Measurements from ENCODE around the gene RPS6KA2. TPM values are rescaled to one million over a fixed set of nuclear protein-coding genes. Genes with fewer than 3 reads are reported as not detected.
"Not testable (repeated sequence)": the region's sequence is repeated elsewhere in the genome, so short reads cannot be mapped to it uniquely, and the experiment has no call there.

The RPS6KA2 gene
- total RNA-seq, 1 donor from 2014 or later = 34.9 TPM

DNA sequence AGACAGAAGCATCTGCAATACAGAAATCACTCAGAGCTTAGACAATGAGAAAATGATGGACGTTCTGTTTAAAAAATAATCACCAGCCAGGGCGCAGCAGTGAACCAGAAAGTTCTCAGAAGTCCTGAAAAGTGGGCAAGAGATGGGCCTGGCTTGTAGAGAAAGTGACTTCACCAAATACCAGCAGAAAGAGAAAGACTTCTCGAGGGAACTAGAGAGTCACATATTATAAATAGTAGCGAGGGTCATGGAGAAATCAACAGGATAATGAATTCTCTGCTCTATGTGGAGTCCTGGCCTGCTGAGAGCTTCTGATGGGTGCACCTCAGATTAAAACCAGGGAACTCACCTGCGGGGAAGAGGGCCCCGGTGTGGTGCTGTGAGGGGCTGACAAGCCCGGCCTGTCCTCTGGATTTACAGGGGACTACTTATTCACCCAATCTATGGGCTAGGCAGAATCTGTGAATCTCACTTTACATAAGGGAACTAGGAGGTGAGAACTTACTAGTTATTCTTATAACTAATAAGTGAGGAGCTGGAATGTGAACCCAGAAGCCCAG is 35.0 kb downstream of the RPS6KA2 start:
- DNase-seq (ENCODE audit: low read depth) = no peak

DNA sequence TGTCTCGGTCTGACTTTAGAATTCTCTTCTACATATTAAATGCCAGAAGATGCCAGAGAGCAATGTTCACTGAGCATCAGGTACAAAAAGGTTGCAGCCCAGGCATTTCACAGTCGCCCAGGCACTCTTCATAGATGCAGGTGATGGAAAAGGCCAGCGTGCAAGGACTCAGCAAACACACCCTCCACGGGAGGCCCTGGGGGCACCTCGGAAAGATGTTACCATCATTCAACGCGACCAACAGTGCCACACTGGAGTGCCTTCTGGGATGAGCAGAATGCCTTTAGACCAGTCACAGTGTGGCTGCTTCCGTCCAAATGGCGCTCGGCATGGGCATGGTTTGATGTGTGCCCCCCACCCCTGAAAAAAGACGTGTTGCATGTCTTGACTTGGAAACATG is 36.0 kb downstream of the RPS6KA2 start:
- DNase-seq (ENCODE audit: low read depth) = no peak

DNA sequence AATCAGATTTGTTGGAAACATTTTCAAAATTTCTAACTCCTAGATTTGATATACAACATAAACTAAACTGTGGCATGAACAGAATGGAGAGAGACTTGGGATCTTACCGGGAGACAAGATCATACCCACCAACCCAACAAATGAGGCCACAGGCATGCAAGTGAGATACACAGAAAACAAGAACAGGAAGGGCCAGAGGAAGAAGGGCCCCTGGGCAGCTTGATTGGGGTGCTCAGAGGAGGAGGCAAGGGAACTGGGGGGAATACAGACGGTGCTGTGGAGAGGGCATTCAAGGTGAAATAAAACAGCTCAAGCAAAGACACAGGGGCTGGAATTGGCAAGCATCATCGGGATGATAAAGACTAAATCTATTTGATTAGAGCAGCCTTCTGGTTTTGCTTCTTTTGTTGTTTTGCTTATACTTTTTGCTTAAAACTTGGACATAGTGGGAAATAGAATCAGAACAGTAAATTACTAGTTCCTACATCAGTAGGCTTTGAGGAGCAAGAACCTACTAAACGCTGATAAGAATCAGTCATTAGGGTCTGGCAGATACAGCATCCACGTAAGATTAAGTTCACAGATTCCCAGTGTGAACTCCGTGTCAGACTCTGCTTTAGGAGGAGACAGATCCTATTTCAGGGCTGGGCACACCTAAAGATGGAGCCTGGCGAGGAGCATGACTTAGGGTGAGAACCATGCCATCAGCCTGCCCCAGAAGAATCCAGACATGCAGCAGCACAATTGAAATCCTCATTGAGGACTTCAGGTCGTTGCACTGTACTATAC is 37.1 kb downstream of the RPS6KA2 start:
- no peak for DNase-seq (ENCODE audit: low read depth)

DNA sequence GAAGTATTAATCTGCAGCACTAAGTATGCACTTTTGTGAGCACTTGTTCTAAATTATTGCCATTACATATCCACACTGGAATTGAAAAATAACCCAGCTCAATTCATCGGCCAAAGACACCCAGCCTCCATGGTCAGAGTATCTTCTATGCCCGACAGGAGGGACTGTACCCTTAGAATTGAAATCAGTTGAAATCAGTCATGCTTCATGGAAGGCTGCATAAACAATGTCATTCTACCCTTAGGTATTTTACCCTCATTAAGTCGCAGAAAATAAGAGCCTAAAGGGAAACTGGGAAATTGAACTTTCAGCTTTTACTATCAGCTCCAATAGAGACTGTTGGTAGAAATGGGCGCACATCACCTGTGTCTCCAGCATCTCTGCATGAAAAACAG is 37.7 kb downstream of the RPS6KA2 start:
- DNase-seq (ENCODE audit: low read depth) = peak; percentile 51

DNA sequence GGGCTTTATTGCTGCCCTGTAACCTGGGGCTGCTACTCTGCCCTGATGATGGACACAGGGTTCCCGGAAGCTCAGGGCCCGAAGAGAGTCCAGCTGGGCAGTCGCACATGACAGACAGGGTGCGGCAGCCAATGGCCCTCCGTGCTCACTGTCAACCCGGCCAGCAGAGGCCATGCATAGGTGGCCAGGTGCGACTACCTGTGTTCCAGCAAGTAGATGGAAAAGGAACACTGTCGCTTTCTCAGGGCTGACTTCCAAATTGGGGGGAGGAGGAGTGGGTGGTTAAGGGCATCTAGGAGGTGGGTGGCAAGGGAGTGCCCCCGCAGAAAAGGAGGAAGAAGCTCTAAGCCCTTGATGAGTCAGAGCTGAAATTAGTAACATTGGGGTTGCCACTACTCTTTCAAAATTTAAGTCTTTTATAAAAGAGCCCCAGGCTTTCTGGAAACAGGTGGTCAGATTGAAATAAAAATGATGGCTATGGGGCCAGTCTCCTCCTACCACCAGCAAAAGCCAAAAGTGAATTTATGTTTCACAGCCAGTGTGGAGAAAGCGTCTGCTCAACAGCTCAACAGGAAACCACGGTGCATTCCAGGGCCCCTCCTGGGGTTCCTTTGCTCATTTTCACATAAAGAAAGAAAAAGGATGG is 38.2 kb downstream of the RPS6KA2 start:
- DNase-seq (ENCODE audit: low read depth) = peak; percentile 26

DNA sequence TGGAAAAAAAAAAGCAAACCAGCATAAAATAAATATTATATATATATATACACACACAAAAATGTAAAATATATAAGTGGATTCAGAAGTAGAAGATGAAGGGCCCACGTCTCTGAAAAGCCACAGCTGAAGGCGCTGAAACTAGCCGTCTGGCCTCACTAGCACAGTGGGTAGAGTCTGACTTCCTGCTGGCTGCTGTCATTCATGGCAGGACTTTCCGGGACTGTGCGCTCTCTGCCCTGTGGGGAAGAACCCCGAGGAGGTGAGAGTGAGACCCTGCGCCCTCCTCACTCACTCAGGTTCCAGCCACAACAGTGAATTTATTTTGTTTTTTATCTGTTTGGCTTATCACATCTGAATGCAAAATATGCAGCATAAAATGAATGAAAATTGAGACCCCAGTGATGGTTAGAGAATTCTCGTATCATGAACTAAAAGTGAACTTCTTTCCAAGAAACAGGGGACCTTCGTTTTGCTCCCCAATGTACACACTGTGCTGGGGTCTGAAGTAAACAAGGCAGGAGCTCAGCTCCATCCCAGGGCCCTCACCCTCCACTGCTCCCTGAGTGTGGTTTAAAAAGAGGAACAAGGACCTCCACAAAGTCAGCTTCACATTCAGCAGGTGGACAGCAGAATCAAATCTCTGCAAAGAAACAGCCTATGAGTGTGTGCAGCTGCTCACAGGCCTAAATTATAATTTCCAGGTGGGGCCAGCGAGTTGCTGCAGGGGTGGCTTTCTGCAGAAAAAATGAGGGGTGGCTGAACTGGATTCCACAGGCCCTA is 39.2 kb downstream of the RPS6KA2 start:
- DNase-seq (ENCODE audit: low read depth) = no peak

DNA sequence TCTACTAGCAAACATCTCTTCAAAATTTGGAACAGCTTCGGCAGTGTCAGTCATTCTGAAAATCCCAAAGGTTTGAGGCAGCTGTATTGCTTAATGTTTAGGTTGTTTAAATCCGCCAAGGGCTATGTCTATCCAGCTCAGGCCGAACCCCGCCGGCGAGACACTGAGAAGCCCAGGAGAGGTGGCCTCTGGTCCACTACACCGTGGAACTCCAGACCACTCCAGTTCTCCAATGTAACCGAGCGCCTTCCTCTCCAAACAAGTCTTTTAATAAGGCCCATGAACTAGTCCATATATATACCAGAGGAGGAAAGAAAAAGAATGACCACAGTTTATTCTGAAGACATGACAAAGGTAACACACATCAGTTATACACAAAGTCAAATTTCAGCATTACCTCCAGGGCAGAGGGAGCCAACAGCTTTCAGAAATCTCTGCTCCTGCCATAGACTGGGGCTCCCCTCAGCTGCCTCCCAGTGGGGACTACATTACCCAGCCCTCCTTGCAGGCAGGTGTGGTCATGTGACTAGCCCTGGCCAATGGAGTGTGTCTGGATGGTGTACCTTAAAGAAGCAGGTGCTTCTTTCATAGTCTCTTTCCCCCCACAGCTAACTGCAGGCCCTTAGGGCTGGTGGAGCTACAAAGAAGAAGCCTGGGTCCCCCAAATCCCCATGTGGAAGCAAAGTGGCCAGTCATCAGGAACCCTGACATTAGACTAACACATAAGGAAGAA is 40.5 kb downstream of the RPS6KA2 start, which contains the start of gene RAMACL:
RAMACL (minus strand) TSS at position 255 of the 733 bp plus-strand sequence; CDS start at position 54, 201 bp downstream.
- DNase-seq (ENCODE audit: low read depth) = no peak

DNA sequence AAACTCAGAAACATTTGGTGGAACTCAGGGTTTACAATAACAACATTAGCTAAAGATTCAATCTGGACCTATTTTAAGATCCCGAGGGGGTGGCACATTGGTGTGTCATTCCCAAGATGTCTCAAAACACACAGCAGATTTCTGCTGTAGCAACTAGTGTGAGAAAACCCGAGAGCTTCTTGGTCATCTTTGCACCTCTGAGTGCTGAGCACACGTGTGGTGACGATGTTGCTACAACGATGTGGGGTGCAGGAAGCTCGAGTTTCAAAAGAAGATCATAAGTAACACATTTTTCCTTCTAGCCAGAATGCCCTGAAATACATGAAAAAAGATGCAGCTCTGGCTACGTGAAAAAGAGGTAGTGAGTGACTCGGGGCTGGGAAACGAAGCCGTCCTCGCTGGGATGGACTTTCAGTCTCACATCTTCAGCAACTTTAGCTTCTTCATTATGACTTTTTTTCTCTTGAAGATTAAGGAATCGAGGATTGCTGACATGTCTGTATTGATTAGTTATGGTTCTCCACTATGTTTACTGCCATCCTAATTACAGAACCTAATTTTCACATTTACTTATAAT is 42.1 kb downstream of the RPS6KA2 start:
- DNase-seq (ENCODE audit: low read depth) = no peak

DNA sequence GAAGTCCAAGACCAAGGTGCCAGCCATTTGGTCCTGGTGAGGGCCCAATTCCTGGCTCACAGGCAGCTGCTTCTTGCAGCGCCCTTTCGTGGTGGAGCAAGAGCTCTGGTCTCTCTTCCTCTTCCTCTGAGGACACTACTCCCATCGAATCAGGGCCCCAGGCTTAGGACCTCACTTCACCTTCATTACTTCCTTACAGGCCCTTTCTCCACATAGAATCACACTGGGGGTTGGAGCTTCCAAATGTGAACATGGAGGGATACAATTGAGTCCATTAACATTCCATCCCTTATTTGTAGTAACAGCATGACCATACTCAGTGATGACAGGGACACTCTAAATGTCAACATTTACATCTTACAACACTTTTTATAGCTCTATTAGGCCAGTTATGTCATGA is 42.9 kb downstream of the RPS6KA2 start:
- DNase-seq (ENCODE audit: low read depth) = no peak

DNA sequence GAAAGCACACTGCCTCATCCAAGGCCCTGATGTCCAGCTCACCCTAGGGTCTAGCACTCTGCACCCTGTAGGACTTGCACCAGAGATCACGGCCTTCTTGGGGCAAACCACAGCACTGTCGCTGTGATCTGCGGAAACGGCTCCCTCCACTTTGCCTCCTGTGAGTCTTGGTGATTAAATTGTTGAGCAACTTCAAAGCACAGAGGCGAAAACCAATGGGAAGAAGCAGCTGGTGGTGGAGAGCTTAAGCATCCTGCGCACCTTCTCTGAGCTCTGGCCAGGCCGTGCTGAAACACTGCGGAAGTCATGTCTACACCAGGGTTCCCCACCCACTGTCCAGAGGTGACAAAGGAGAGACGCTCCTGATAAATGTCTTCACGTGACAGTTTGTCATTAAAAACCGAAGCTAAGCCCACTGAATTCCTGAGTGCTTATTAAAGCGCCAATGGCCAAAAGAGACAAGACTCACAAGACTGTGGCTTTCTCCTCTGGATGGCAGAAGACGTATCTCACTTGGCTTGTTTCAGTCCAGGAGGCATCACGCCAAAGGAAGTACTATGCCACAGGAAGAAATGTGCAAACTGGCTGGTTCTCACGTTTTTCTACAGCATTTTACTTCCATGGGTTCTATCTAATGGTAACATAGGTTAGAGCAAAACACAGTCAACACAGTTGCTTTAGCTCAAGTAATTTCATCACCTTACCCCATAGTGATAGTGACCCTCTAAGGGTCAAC is 43.7 kb downstream of the RPS6KA2 start:
- DNase-seq (ENCODE audit: low read depth) = no peak

DNA sequence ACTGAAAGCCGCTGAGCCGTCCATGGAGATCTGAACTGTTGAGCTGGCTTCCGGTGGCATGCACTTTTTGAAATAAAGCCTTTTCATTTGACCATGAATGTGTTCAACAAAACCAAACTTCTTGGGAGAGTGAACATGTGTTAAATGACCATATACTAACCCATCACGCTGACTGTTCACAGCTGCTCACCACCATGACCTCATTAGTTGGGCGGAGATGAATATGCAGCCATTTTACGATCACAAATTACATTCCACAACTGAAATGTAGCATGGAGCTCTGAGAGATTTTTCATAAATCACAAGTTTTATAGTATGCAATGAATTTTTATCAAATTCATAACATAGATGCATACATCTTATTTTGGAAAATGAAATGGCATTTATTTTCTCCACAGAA is 44.8 kb downstream of the RPS6KA2 start:
- DNase-seq (ENCODE audit: low read depth) = no peak

DNA sequence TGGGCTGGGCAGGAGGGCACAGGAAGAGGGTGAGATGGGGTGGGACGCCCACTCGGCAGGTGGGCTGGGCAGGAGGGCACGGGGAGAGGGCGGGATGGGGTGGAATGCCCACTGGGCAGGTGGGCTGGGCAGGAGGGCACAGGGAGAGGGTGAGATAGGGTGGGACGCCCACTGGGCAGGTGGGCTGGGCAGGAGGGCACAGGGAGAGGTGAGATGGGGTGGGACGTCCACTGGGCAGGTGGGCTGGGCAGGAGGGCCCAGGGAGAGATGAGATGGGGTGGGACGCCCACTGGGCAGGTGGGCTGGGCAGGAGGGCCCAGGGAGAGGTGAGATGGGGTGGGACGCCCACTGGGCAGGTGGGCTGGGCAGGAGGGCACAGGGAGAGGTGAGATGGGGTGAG is 45.2 kb downstream of the RPS6KA2 start:
- not testable (repeated sequence) for DNase-seq (ENCODE audit: low read depth)

DNA sequence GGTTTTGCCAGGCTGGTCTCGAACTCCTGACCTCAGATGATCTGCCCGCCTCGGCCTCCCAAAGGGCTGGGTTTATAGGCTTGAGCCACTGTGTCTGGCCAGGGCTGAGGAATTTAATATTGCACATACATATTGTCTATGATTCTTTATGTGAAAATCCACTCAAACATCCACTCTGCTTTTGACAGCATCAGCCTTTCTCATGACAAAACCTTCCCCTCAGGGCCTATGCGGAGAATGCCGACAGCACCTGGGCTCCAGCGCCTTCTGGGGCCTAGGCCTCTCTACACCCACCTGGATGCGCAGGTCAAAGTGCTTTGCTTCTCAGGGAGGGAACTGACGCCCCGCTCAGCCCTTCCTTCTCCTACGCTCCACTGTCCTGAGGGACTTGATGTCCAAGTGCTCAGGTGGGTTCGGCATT is 46.0 kb downstream of the RPS6KA2 start:
- no peak for DNase-seq (ENCODE audit: low read depth)

DNA sequence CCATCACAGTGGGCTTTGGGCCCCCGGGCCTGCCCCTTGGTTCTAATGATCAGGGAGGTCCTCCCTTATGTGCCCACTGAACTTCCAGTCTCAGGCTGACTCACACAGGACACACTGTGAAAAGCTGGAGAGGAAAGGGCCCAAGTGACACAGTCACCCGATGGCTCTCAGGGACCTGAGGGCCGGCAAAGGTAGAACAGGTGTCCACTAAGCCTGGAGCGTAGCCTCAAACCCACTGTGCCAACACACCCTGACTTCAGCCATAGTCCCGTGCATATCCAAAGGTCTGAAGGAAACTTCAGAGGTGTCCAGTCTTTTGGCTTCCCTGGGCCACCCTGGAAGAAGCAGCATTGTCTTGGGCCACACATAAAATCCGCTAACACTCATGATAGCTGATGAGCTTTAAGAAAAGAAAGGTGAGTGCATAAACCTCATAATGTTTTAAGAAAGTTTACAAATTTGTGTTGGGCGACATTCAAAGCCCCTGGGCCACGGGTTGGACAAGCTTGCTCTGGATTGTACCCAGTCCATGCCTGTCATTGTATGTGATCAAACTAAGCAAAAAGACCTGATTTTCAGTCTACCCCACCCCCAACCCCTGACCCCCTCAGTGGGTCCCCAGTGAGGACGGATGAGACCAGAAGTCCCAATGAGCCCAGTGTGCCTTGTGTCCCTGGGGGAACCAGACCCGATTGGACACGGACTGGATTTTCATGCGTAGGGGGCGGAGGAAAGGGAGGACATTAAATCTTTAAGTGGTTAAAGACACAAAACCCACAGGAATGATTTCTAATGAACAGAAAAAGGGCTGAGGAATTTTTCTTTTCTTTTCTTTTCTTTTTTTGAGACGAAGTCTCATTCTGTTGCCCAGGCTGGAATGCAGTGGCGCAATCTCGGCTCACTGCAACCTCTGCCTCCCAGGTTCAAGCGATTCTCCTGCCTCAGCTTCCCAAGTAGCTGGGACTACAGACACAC is 46.7 kb downstream of the RPS6KA2 start:
- DNase-seq (ENCODE audit: low read depth) = no peak

DNA sequence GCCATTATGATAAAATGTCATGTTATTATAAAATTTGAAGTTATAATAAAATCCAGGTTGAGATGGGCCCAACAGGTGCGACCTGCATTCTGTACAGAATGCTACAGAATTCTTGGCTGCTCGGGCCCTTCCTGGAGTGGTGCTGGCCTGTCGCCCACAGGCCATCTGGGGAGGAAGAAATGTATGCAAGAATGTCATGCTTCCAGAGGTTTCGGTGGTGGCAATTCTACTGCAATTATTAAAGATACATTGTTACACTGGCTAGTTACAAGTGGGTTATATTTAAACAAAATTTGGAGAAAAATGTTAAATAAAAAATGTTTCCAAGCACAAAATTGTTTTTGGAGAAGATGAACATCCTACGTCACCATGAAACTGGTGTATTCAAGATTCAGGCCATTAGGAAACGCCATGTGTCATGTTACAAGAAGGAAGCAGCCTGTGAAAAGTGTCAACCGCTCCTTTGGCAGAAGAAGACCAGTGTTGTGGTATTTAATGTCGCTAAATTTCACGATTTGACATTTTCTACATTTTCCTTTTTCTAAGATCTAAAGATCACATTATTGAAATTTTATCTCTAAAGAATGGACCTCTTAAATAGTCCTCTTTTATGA is 47.7 kb downstream of the RPS6KA2 start:
- DNase-seq (ENCODE audit: low read depth) = no peak

DNA sequence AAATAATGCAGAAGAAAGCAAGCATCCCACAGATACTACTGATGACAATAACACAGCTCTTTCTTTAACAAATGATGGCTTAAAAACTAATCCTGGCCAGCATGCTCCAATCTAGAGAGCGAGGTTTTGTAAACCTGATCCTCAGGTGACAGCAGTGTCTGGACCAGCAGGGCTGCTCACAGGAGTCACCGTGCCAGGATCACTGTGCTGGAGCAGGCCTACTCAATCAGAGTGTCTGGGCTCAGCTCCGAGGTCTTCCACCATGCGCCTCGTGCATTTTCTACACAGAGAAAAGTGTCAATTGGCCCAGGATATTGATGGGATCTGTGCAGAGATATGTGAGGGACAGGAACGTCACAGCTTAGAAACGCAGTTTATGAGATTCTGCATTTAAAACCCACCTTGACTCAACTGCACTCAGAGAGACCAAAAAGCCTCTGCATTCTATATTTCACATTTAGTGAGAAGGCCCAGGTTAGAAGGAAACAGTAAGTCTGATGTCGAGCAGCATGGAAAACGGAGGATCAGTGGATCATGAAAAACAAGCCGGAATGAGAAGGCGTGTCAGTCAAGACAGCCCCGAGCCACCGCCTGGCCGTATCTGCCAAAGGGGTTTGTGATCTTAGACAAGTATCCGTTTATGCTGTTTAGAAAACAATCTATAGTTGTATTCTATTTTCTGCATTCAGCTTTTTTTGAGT is 48.4 kb downstream of the RPS6KA2 start:
- DNase-seq (ENCODE audit: low read depth) = no peak

DNA sequence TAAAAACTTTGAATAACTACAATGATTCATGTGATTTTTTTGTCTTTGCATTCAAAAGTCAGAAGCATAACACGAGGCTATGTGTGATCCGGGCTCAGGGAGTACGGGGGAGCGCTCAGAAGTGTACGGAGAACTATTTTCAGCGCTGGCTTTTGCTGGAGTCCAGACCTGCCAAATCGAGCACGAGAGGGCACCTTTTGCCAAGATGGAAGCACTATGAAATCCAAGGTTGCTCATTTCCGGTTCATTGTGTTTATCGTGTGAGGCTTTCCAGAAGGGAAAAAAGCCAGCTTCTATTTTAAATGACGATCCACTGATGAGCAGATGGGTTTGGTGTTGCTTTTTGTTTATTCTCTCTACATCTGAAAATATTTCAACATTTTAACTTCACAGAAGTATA is 51.8 kb downstream of the RPS6KA2 start:
- DNase-seq (ENCODE audit: low read depth) = no peak
